Measurements from ENCODE around the gene ZNF428.

GRCh38 chr19:43667876-43668405 lies 48.5 kb upstream of the ZNF428 start:
- TF ChIP-seq JUN (IDR thresholded peaks at IDR 0.05; ENCODE audit: low read depth, low read length) (no peak), ATF2 (IDR thresholded peaks at IDR 0.05; ENCODE audit: low read length) (no peak), RAD21 (IDR thresholded peaks at IDR 0.05 in 1 of 2, conservative IDR thresholded peaks at IDR 0.05 in 1 of 2; ENCODE audit: low read depth in 2 of 2, low read length in 2 of 2) (no peak), POLR2AphosphoS5 (IDR thresholded peaks at IDR 0.05; ENCODE audit: low read depth, low read length) (no peak), USF2 (IDR thresholded peaks at IDR 0.05; ENCODE audit: low read length) (no peak), EP300 (IDR thresholded peaks at IDR 0.05; ENCODE audit: borderline replicate concordance in 1 of 2, low read depth in 2 of 2, low read length in 2 of 2) (no peak), CTCF (IDR thresholded peaks at IDR 0.05; ENCODE audit: control extremely low read depth in 1 of 3, insufficient read depth in 1 of 3, low read depth in 1 of 3, low read length in 3 of 3) (no peak), RXRA (IDR thresholded peaks at IDR 0.05; ENCODE audit: insufficient read depth, low read depth, low read length) (no peak)
